Activated effector memory CD4-positive, alpha-beta T cell treated with Interleukin-2 at 50 U/mL for 16 hours (primary cell): ENCODE data around the gene BOLL.
"Not testable (repeated sequence)": the region's sequence is repeated elsewhere in the genome, so short reads cannot be mapped to it uniquely, and the experiment has no call there.

Experiments used
- DNase-seq: peaks from one replicate; pipeline ENCODE4 v3.0.0-alpha.2; 2020

BOLL gene

GRCh38 chr2:197784956-197785941 is at the start of gene BOLL:
Gene BOLL (minus strand): TSS chr2:197785319. CDS start chr2:197781850, 3,469 bp downstream.
- no peak for DNase-seq

DNA sequence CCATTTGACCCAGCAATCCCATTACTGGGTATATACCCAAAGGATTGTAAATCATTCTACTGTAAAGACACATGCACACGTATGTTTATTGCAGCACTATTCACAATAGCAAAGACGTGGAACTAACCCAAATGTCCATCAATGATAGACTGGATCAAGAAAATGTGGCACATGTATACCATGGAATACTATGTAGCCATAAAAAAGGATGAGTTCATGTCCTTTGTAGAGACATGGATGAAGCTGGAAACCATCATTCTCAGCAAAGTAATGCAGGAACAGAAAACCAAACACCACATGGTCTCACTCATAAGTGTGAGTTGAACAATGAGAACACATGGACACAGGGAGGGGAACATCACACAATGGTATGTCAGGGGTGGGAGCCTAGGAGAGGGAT is 49.7 kb upstream of the BOLL start:
- DNase-seq: not testable (repeated sequence)

GRCh38 chr2:197828464-197829135 is 43.5 kb upstream of the BOLL start:
- DNase-seq: no peak

DNA sequence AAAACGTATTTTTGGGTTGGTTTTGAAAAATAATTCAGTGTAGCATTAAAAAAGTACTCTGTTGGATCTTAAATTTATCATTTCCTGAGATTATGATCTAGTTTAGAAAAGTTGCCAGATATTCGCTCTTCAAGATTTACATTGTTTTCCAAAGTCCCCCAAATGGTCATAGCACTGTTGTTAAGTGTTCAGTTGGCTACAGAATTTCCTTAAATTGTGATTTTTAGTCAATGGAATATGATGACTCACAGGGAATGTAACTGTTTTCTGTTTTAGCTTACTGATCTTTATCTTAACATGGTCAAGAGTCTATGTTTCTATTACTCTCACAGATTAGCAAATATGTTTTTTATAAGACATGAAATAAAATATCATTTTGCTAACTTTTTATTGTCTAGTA is 42.5 kb upstream of the BOLL start:
- DNase-seq: no peak

- DNase-seq: no peak
These were observed 37.2 kb upstream of the BOLL start for GRCh38 chr2:197822333-197822732.

DNA sequence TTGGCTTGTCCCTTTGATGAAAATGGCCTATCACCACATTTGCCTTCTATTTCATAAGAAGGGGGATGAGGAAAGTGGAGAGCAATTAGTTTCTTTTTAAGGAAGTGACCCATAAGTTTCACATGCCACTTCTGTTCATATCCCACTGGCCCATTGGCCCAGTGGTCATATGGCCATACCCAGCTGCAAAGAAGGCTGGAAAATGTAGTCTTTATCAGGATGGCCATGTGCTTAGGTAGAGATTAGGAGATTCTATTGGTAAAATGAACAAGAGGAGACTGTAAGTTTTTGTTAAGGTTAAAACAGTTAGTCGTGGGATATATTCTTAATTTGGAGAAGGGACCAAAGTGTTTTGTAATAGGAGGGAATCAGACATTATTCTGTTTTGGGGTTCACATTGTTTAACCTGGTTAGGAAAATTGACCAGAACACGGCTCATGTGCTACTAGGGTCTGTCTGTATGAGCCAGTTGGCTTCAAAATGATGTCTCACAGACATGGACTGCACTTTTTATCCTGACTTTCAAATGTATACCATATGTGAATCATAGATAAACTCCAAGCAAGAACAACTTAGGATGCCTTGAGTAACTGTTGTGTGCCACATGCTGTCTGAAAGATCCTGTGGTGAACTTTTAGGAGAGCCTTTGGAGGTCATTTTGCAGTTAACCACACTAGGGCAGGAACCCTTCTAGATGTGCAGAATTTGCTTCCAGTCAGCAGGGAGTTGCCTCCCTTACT is 36.6 kb upstream of the BOLL start:
- no peak for DNase-seq

DNA sequence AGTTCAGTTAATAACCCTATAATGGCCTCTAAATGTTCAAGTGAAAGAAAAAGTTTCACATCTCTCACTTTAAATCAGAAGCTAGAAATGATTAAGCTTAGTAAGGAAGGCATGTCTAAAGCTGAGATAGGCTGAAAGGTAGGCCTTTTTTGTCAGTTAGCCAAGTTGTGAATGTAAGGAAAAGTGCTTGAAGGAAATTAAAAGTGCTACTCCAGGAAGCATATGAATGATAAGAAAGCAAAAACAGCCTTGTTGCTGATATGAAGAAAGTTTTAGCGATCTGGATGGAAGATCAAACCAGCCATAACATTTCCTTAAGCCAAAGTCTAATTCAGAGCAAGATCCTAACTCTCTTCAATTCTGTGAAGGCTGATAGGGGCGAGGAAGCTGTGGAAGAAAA is 29.4 kb upstream of the BOLL start:
- no peak for DNase-seq

- DNase-seq: no peak
These were observed 28.1 kb upstream of the BOLL start for GRCh38 chr2:197813093-197813787.

DNA sequence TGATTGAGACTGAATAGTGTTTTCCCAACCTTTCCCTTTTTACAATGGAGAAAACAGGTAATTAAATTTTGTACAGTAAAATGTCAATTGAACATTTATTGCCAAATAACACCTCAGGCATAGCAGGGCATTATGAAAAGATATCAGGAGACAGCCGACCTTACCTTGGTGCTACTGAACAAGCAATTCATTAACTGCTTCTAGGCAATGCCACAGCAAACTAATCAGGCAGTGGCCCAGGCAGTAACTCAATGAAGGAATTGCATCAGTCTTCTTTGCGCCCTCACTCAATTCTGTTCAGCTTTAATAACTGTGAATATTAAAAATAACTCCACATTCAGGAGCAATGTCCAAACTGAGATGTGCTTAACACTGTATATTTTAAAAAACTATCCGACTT is 25.4 kb upstream of the BOLL start:
- no peak for DNase-seq

DNA sequence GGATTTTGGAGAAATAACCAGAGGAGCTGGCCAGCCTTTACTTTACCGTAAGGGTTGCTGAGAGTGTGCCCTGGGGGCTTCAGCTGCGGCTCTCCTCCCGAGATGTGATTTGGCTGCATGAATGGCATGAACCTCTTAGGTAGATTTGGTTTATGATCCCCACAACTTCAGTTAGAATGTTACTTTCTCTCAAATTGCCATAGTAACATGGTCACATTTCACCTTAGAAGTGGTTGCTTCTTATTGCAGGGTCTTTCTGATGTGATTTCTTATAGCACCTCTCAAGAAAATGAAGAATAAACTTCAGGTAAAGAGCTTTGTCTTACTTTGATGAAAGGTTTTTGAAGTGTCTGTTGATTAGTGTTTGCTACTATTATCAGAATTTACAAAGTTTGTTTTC is 24.9 kb upstream of the BOLL start:
- no peak for DNase-seq

GRCh38 chr2:197809064-197809463 is 23.9 kb upstream of the BOLL start:
- no peak for DNase-seq

DNA sequence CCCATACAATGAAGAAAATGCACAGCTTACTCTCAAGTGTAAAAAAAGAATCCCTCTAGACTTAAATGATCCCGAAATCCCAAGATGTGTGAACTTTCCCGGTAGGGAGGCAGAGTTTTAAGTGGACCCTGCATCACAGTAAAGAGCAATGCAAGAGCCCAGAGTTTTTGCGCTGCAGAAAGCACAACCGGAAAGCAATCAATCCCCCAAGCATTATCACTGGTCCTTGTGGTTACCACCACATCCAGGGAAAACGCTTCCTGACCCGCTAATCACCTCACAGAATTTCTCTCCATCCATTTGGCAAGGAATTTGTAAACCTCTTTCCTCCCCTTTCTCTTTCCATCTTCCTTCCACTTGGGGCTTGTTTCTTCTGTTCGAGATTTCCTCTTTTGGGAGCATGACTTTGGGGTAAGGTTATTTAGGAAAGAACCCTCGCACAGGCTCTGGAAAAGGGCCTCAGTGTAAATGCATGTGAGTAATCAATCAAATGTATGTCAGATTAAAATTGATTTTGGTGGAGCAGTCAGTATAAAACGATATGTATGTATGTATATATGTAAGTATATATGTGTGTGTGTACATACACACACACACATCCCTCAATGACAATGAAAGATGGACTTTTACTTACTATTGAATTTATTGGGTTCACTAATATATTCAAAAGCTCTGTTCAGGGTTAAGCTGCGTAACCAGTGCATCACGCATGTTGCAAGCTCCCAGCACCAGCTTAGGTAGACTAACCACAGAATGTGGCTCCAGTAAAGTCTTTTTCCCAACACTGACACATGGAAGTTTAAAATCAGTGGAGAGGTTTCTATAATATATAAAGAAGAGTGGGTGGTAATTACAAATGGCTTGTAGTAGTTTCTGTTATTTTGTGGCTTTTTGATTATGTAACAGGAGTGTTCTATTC is 20.9 kb upstream of the BOLL start:
- DNase-seq: no peak

GRCh38 chr2:197804758-197805714 is 19.9 kb upstream of the BOLL start:
- peak; percentile 15 for DNase-seq

- peak; percentile 88 for DNase-seq
These were observed 19.1 kb upstream of the BOLL start, which contains the start of gene PLCL1 for GRCh38 chr2:197804049-197804757. Gene PLCL1 (plus strand): TSS chr2:197804593.

DNA sequence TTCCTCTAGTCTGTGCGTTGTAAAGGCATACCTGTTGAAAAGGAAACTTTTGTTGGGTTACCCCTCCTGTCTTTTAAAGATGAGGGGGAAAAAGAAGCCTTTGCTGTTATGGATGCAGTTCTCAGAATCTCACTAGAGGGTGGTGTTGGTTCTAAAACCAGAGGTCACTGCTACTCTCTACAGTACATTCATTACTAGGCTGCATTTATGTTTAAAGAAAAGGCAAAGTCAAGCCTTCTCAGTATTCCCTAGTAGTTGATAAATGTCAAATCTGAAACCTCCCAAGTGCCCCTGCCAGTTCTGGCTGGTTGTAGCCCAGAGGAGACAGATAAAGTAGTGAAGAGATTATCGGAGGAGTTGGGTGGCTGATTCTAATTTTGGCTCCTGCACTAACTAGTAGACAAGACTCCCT is 17.9 kb upstream of the BOLL start:
- DNase-seq: no peak

GRCh38 chr2:197801033-197801432 is 15.9 kb upstream of the BOLL start:
- DNase-seq: no peak

- no peak for DNase-seq
These were observed 15.0 kb upstream of the BOLL start for GRCh38 chr2:197800091-197800490.

- DNase-seq: no peak
These were observed 13.9 kb upstream of the BOLL start for GRCh38 chr2:197799068-197799467.

DNA sequence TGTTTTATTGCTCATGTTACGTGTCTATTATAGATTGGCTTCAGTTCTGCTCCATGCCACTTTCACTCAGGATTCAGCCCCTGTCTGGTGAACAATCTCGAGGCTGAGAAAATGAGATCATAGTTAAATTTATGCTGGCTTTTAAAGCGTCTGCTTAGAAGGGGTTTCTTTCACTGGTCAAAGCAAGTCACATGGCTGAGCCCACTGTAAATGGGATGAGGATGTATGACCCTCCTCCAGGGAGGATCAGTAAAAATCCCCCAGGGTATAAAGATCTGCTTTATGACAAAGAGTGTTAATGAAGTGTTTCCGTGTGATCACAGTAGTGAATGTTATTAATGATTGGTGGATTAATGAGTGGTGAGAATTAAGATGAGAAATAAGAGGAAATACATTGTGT is 13.1 kb upstream of the BOLL start:
- DNase-seq: no peak

DNA sequence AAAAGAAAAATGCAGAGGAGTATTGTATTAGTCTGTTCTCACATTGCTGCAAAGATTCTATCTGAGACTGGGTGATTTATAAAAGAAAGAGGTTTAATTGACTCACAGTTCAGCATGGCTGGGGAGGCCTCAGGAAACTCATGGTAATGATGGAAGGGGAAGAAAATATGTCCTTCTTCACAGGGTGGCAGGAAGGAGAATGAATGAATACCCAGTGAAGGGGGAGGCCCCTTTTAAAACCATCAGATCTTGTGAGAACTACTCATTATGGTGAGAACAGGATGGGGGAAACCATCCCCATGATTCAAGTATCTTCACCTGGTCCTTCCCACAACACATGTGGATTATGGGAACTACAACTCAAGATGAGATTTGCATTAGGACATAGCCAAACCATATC is 10.2 kb upstream of the BOLL start:
- no peak for DNase-seq
